ENCODE measurements around the gene STON1.

Gene STON1

DNA sequence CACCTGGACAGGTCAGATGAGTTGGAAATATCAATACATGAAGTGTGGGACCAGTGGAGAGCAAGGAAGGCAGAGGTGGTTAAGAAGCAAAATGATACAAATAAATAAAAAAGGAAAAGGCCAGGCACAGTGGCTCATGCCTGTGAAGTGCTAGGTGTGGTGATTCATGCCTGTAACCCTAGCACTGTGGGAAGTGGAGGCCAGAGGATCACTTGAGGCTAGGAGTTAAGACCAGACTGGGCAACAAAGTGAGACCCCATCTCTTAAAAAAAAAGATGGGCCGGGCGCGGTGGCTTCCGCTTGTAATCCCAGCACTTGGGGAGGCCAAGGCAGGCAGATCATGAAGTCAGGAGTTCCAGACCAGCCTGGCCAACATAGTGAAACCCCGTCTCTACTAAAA, 2.9 kb downstream of the STON1 start:
- no peaks in the 10 kb centered on the region for H3K36me3 ChIP-seq (ENCODE audit: insufficient read depth)
- H3K9ac ChIP-seq = no peak overlapping the region
- no peaks in the 10 kb centered on the region for H4K20me1 ChIP-seq (ENCODE audit: insufficient read depth)
- H3K27ac ChIP-seq = no peak overlapping the region
- TF ChIP-seq, protein P1, sequence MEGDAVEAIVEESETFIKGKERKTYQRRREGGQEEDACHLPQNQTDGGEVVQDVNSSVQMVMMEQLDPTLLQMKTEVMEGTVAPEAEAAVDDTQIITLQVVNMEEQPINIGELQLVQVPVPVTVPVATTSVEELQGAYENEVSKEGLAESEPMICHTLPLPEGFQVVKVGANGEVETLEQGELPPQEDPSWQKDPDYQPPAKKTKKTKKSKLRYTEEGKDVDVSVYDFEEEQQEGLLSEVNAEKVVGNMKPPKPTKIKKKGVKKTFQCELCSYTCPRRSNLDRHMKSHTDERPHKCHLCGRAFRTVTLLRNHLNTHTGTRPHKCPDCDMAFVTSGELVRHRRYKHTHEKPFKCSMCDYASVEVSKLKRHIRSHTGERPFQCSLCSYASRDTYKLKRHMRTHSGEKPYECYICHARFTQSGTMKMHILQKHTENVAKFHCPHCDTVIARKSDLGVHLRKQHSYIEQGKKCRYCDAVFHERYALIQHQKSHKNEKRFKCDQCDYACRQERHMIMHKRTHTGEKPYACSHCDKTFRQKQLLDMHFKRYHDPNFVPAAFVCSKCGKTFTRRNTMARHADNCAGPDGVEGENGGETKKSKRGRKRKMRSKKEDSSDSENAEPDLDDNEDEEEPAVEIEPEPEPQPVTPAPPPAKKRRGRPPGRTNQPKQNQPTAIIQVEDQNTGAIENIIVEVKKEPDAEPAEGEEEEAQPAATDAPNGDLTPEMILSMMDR (conservative IDR thresholded peaks at IDR 0.05; ENCODE audit: low read depth, low read length) = no peak
- H3K27me3 ChIP-seq (ENCODE audit: insufficient read depth, low read depth) = no peaks in the 10 kb centered on the region
- H3K79me2 ChIP-seq (ENCODE audit: insufficient read depth, low read depth) = no peaks in the 10 kb centered on the region
- no peaks in the 10 kb centered on the region for H3K4me1 ChIP-seq (ENCODE audit: low read depth, poor library complexity, severe bottlenecking)
- no peak overlapping the region for H3K4me3 ChIP-seq (IDR thresholded peaks at IDR 0.05; ENCODE audit: insufficient read depth, low read depth, low read length)
- H2AFZ ChIP-seq (ENCODE audit: low read depth) = no peak overlapping the region
- no peak overlapping the region for H3K4me2 ChIP-seq

DNA sequence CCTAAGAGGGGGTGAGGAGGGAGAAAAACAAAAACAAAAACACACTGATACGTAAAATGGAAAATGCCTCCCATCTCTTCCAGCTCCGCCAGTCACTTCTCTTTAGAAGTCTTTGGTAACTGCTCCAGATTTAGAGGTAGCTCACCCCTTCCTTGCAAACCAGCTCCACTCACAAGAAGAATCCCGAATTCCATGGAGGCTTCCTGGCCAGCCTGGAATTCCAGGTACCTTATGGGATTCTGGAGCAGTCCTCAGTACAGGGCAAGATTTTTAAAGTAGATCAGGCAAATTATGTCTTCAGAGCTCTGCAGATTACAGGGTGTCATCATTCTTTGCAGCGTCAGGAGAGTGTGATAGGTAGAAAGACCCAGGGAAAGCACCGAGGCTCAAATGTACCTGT, 4.8 kb downstream of the STON1 start:
- no peaks in the 10 kb centered on the region for H3K27me3 ChIP-seq (ENCODE audit: insufficient read depth, low read depth)
- H3K9ac ChIP-seq = no peak overlapping the region
- no peak overlapping the region for H3K4me2 ChIP-seq
- H3K4me1 ChIP-seq (ENCODE audit: low read depth, poor library complexity, severe bottlenecking) = no peaks in the 10 kb centered on the region
- no peaks in the 10 kb centered on the region for H4K20me1 ChIP-seq (ENCODE audit: insufficient read depth)
- H3K36me3 ChIP-seq (ENCODE audit: insufficient read depth) = no peaks in the 10 kb centered on the region
- H3K79me2 ChIP-seq (ENCODE audit: insufficient read depth, low read depth) = no peaks in the 10 kb centered on the region
- no peak overlapping the region for H3K27ac ChIP-seq
- TF ChIP-seq, protein P1 (conservative IDR thresholded peaks at IDR 0.05; ENCODE audit: low read depth, low read length) = no peak
- H3K4me3 ChIP-seq (IDR thresholded peaks at IDR 0.05; ENCODE audit: insufficient read depth, low read depth, low read length) = no peak overlapping the region
- H2AFZ ChIP-seq (ENCODE audit: low read depth) = no peak overlapping the region

DNA sequence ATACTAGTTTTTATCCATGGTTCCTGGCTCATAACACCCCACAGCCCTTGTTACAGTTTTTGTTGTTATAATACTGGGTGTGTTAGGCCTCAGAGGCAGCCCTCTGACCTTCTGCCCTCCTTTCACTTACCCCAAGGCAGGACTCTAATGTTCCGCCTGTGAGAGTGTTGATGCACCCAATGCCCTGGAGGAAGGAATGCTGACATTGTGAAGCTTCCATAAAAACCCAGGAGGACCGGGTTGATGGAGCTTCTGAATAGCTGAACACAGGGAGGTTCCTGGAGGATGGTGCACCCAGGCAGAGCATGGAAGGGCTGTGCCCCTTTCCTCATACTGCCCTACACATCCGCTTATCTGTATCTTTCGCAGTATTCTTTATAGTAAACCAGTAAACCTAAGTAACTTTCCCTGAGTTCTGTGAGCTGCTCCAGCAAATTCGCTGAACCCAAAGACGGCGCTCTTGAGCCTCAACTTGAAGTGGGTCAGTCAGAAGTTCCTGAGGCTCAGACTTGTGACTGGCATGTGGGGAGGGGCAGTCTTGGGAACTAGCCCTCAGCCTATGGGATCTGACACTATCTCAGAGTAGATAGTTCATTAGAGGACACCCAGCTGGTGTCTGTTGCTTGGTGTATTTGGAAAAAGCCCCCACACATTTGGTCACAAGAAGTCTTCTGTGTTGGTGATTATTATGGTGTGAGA, 10.4 kb downstream of the STON1 start:
- Histone ChIP-seq H2AFZ (ENCODE audit: low read depth) (no peak overlapping the region), H3K9ac (no peak overlapping the region), H3K27ac (no peak overlapping the region), H3K27me3 (ENCODE audit: insufficient read depth, low read depth) (no peaks in the 10 kb centered on the region), H3K4me2 (no peak overlapping the region), H4K20me1 (ENCODE audit: insufficient read depth) (no peaks in the 10 kb centered on the region), H3K4me3 (IDR thresholded peaks at IDR 0.05; ENCODE audit: insufficient read depth, low read depth, low read length) (no peak overlapping the region), H3K79me2 (ENCODE audit: insufficient read depth, low read depth) (no peaks in the 10 kb centered on the region), H3K36me3 (ENCODE audit: insufficient read depth) (no peaks in the 10 kb centered on the region), H3K4me1 (ENCODE audit: low read depth, poor library complexity, severe bottlenecking) (peaks cover 5% of the 10 kb centered on the region)
- TF ChIP-seq, protein P1 (conservative IDR thresholded peaks at IDR 0.05; ENCODE audit: low read depth, low read length) = no peak

DNA sequence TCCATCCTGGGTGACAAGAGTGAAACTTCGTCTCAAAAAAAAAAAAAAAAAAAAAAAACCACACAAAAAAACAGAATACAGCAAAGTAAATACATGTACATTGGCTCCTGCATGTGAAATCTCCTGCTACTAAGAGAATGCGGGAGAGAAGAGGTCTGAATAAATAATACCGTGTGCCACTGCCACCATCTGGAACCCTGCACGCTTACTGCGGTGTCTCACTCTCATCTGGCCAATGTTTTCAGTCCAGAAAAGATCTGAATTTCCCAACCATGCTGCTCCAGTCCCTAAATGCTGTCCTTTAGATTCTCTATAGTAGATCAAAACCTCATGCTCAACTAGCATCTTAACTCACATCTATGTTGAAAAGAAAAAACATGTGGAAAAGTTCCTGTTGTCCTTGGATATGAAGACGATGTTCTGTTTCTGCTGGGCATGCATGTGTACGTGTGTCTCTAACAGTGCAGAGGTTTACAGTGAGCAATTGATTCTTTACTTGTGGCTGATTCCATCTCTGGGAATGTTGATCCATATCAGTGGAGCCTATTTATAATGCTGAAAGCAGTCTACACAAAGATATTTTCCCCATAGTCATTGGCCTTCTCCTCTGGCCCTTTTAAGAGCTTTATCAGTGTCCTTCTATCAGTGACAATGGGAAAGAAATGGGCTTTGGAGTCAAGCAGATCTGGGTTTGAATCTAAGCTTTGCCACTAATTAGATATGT, 11.9 kb downstream of the STON1 start:
- no peak overlapping the region for H3K4me2 ChIP-seq
- H3K79me2 ChIP-seq (ENCODE audit: insufficient read depth, low read depth) = no peaks in the 10 kb centered on the region
- H3K9ac ChIP-seq = no peak overlapping the region
- no peaks in the 10 kb centered on the region for H3K27me3 ChIP-seq (ENCODE audit: insufficient read depth, low read depth)
- TF ChIP-seq, protein P1 (conservative IDR thresholded peaks at IDR 0.05; ENCODE audit: low read depth, low read length) = no peak
- no peak overlapping the region for H3K27ac ChIP-seq
- no peaks in the 10 kb centered on the region for H3K36me3 ChIP-seq (ENCODE audit: insufficient read depth)
- H2AFZ ChIP-seq (ENCODE audit: low read depth) = no peak overlapping the region
- peaks cover 5% of the 10 kb centered on the region for H3K4me1 ChIP-seq (ENCODE audit: low read depth, poor library complexity, severe bottlenecking)
- H4K20me1 ChIP-seq (ENCODE audit: insufficient read depth) = no peaks in the 10 kb centered on the region
- H3K4me3 ChIP-seq (IDR thresholded peaks at IDR 0.05; ENCODE audit: insufficient read depth, low read depth, low read length) = no peak overlapping the region
